HG02798 (cell line): ENCODE measurements around the gene CTU2.

ENCODE experiments used
- ATAC-seq: cut with Tn5 transposase; IDR thresholded peaks from one replicate; pipeline ENCODE4 v1.9.1; 2021; ENCODE audit warnings: mild to moderate bottlenecking; ENCODE audit not compliant: unreplicated experiment, poor library complexity

The CTU2 gene

GRCh38 chr16:88695753-88696152 is 10.6 kb upstream of the CTU2 start:
- no peak for ATAC-seq

- no peak for ATAC-seq
These were observed 9.9 kb upstream of the CTU2 start for GRCh38 chr16:88696441-88696840.

DNA sequence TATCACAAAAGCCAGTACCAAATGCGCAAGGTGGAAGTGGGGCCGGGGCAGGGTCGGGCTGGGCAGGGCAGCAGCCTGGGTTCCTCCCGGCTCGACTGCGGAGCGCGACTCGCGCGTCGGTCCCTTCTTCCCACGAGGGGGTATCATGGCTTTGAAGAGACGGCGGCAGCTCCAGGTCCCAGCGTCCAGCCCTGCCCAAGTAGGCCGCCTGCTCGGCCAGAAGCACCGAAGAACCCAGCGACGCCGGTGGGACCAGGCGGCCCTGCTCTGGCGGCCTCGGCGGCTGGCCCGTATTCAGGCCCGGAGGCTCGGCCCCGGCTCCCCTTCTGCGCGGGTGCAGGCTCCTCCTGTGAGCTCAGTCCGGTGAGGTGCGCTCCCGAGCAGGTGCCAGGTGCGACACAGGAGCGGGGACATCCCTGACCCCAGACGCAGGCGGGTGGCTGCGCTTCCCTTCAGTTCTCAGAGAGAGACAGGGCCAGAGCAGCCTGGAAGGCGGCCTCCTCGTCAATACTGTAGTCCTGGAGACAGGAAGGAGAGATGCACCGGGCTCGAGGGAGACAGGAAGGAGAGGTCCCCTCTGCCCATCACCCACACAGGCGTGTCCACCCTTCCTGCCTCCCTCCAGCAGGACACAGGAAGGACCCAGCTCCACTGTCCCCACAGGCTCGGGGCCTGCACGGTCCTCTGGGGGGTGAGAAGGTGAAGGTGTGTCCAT is 9.0 kb upstream of the CTU2 start:
- no peak for ATAC-seq

GRCh38 chr16:88697831-88698615 is 8.3 kb upstream of the CTU2 start:
- ATAC-seq, result no peak

- no peak for ATAC-seq
These were observed 7.7 kb upstream of the CTU2 start for GRCh38 chr16:88698646-88699045.

DNA sequence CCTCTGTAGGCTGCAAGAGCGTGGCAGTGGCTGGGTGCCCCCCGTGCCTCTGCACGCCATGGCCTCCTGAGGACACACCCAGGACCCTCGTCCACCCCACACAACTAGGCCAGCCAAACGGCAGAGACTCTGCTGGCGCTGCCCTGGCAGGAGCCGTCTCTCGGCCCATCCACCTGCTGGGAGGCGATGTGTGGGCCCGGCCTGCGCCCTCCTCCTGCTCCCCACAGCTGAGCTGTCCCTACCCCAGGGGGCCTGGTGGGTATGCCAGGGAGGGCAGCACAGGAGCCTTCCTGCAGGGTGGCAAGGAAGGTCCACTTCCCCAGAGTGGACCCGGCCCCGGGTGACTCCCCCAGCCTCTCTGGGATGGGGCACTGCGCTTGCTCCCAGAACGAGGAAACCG is 7.1 kb upstream of the CTU2 start:
- no peak for ATAC-seq

DNA sequence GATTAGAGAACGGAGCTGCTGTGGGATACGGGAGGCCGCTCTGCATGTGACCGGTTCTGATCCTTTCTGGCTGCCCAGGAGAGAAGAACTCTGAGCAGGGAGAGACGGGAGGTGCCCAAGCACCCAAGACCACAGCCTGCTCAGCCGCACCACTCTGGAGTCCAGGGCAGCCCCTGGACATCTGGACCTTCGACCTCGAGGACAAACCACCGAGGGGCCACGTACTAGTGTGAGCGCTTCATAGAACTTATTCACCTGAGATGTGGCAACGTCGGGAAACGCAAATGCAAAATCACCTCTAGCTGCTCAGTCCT is 6.0 kb upstream of the CTU2 start:
- ATAC-seq, result no peak

GRCh38 chr16:88700636-88701482 is 5.4 kb upstream of the CTU2 start:
- ATAC-seq, result peak; percentile 69

DNA sequence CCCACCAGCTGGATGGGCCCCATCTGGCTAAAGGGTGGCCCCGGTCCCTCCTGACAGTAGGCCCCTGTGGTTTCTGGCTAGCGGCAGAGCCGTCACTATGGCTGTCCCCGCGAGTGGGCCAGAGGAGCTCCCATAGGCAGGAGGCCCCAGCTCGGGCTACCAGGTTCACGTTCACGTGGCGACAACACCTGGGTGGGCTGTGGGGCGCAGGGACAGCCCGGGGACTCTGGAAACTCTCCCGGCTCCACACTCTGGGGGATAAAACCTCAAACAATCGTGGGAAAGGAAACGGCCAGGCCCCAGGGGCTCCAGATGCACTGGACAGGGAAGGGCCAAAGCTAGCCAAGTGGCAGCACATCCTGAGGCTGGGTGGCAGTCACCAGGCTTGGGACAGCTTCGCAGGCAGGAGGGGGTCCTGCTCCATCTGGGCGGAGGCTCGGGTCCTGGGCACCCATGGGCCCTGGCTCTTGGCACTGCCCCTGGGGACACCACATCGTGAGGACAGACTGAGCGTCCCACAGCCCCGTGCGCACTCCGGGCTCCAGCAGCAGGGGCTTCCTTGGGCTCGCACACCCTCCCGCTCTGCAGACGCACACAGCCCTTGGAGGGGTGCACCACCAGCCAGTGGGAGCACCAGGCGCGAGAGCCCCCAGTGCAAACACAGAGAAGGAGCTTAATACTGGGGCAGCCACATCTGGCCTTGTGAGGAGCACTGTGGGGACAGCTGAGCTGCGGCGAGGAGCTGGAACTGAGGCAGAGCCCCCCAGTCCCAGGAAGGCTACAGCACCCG is 4.5 kb upstream of the CTU2 start:
- no peak for ATAC-seq

- ATAC-seq, result no peak
These were observed 3.7 kb upstream of the CTU2 start for GRCh38 chr16:88702371-88703210.

- no peak for ATAC-seq
These were observed 2.6 kb upstream of the CTU2 start for GRCh38 chr16:88703486-88704309.

GRCh38 chr16:88705076-88705684 is 1.1 kb upstream of the CTU2 start:
- no peak for ATAC-seq

- ATAC-seq, result peak; percentile 11
These were observed 488 bp upstream of the CTU2 start for GRCh38 chr16:88705801-88706228.

DNA sequence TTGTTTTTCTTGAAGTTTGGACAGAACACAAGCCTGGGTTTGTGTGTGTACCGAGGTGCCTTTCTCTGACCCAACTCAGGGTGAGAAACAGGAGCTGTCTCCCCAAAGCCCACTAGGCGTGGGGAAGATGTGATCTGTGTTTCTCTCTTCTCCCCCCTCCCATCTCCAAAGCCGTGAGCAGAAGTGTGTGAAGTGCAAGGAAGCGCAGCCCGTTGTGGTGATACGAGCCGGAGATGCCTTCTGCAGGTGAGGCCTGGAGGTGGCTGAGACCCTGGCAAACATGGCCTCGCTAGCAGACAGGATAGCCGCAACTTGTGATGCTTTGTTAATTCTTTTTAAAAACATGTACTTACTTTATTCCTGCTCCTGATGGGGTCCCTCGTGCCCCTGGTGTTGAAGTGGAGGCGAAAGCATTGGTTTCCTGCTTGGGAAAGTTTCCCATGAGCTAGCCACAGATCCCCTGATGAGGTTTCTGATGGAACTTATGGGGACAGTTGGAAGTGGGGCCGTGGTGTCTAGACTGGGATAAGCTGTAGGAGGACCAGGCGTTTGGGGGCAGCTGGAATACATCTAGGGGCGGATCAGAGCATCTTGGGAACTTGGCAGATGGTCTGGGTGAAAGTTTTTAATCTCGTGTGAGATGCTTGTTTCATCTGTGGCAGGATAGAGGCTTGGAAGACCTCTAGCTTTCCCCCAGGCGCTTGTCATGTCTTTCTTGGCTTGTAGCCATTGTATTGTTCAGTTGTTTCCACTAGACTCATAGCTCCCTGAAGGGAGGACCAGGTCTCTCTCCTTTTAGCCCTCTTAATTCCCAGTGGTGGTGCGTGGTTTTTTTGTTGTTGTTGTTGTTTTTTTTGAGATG is 893 bp downstream of the CTU2 start:
- ATAC-seq, result no peak

DNA sequence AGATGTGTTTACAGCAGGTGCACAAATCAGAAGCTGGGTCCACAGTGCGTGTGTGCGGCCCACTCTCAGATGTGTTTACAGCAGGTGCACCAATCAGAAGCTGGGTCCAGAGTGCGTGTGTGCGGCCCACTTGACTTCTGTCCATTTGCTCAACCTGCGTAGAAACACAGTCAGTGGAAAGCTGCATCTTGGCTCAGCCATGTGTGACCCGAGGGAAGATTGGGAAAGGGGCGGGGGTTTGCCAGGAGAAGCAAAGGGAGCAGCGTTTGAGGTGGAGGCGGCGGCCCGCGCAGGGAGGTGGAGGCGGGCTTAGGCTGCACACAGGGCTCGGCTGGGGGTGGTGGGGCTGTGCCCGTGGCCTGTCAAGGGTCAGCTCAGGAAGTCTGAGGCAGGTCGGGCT is 4.3 kb downstream of the CTU2 start:
- ATAC-seq, result no peak

DNA sequence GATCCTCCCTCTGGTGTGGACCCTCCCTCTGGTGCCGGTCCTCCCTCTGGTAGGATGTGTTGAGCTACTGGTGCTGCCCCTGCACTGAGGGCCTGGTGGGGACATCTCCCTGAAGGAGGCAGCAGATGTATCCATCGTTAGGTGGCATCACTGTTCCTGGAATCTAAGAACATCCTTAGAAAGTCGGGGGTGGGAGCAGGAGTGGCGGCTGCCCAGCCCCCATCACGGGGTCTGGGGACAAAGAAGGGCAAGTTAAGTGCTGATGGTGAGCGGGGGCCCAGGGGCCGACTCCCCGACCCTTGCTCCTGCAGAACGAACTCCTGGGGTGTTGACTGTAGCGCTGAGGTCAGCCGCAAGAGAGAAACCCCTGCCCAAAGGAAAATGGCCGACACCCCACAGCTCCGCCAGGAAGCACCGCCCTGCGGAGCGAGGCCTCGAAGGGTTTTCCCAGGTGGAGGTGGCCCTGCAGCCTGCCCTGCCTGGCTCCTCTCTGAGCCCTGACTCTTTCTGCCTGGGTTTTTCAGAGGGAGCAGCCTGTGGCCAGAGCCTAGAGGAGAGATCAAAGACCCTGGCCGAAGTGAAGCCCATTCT is 5.5 kb downstream of the CTU2 start:
- no peak for ATAC-seq
